DOHH2 (cell line): ENCODE data around the gene GDPD4.

Experiments used
- H3F3A ChIP-seq: fragments of 200-600 bp; sonication (generic), shearing (Covaris generic); 2 replicates; pipeline ENCODE4 v1.6.0; 2016; ENCODE audit warnings: antibody characterized with exemption, mild to moderate bottlenecking; ENCODE audit not compliant: control insufficient read depth, insufficient read depth
- H3K27ac ChIP-seq: fragments of 200-600 bp; sonication (generic); 2 replicates; pipeline ENCODE4 v1.5.1; 2014; ENCODE audit warnings: low read depth, mild to moderate bottlenecking, low read length, moderate library complexity
- H3K27me3 ChIP-seq: fragments of 200-600 bp; sonication (generic); 2 replicates; pipeline ENCODE4 v1.6.1; 2014; ENCODE audit warnings: mild to moderate bottlenecking, low read length, mixed read lengths; ENCODE audit not compliant: control insufficient read depth
- H3K36me3 ChIP-seq: fragments of 200-600 bp; sonication (generic); 2 replicates; pipeline ENCODE4 v1.6.1; 2014; ENCODE audit warnings: mild to moderate bottlenecking, low read length, moderate library complexity, mixed read lengths; ENCODE audit not compliant: control insufficient read depth
- H3K4me1 ChIP-seq: fragments of 200-600 bp; sonication (generic); 2 replicates; pipeline ENCODE4 v1.6.1; 2014; ENCODE audit warnings: mild to moderate bottlenecking, low read length, mixed read lengths; ENCODE audit not compliant: control insufficient read depth
- H3K4me2 ChIP-seq: fragments of 200-600 bp; sonication (generic); 2 replicates; pipeline ENCODE4 v1.6.0; 2014; ENCODE audit warnings: mild to moderate bottlenecking, low read length, moderate library complexity
- H3K4me3 ChIP-seq: fragments of 200-600 bp; sonication (generic); 2 replicates; pipeline ENCODE4 v1.5.1; 2014; ENCODE audit warnings: mild to moderate bottlenecking, low read length, mixed read lengths
- H3K79me2 ChIP-seq: fragments of 200-600 bp; sonication (generic); 2 replicates; pipeline ENCODE4 v1.6.1; 2014; ENCODE audit warnings: mild to moderate bottlenecking, low read length, mixed read lengths; ENCODE audit not compliant: control insufficient read depth
- H3K9me2 ChIP-seq: fragments of 200-600 bp; sonication (generic); replicated peaks from 2 replicates; pipeline ENCODE4 v1.6.1; 2014; ENCODE audit warnings: mild to moderate bottlenecking, low read length, mixed read lengths; ENCODE audit not compliant: control insufficient read depth
- H3K9me3 ChIP-seq: fragments of 200-600 bp; sonication (generic); 2 replicates; pipeline ENCODE4 v1.6.1; 2014; ENCODE audit warnings: antibody characterized with exemption, low read length, mixed read lengths; ENCODE audit not compliant: control insufficient read depth, insufficient read depth
- H4K20me1 ChIP-seq: fragments of 200-600 bp; sonication (generic); 2 replicates; pipeline ENCODE4 v1.6.0; 2014; ENCODE audit warnings: low read depth, mild to moderate bottlenecking, antibody characterized with exemption, low read length, moderate library complexity; ENCODE audit not compliant: control insufficient read depth, insufficient read depth
- EZH2phosphoT487 ChIP-seq: fragments of 200-600 bp; sonication (generic); IDR thresholded peaks from 2 replicates; pipeline ENCODE4 v1.6.1; 2017; ENCODE audit warnings: borderline replicate concordance, mild to moderate bottlenecking, antibody characterized with exemption, low read length, moderate library complexity, mixed read lengths
- TF ChIP-seq, protein P1 (sequence below): fragments of 200-600 bp; sonication (generic); IDR thresholded peaks from one replicate; pipeline ENCODE4 v1.5.1; 2014; ENCODE audit warnings: antibody characterized with exemption, mild to moderate bottlenecking, low read depth, low read length; ENCODE audit not compliant: poor library complexity, severe bottlenecking

Gene GDPD4

DNA sequence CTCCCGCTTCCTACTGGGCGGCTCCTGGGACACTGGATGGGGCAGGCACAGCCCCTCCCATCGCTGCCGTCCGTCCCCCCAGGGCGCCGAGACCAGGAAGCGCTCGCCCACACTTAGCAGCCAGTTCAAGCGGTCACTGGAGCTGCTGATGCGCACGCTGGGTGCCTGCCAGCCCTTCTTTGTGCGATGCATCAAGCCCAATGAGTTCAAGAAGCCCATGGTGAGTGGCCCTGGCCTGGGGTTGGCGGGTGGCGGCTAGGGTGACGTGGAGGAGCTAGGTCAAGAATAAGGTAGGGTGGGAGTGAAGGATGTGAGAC is 128.9 kb downstream of the GDPD4 start:
- Histone ChIP-seq H3K9me3 (no peaks in the 10 kb centered on the region), H3K27me3 (no peaks in the 10 kb centered on the region), H3F3A (no peaks in the 10 kb centered on the region), H3K27ac (no peak overlapping the region), H3K9me2 (no peaks in the 10 kb centered on the region), H3K4me1 (peaks cover 10% of the 10 kb centered on the region), H3K4me2 (no peak overlapping the region), H3K79me2 (no peaks in the 10 kb centered on the region), H3K36me3 (no peaks in the 10 kb centered on the region), H4K20me1 (no peaks in the 10 kb centered on the region), H3K4me3 (no peak overlapping the region)
- no peak for TF ChIP-seq EZH2phosphoT487
- TF ChIP-seq, protein P1, sequence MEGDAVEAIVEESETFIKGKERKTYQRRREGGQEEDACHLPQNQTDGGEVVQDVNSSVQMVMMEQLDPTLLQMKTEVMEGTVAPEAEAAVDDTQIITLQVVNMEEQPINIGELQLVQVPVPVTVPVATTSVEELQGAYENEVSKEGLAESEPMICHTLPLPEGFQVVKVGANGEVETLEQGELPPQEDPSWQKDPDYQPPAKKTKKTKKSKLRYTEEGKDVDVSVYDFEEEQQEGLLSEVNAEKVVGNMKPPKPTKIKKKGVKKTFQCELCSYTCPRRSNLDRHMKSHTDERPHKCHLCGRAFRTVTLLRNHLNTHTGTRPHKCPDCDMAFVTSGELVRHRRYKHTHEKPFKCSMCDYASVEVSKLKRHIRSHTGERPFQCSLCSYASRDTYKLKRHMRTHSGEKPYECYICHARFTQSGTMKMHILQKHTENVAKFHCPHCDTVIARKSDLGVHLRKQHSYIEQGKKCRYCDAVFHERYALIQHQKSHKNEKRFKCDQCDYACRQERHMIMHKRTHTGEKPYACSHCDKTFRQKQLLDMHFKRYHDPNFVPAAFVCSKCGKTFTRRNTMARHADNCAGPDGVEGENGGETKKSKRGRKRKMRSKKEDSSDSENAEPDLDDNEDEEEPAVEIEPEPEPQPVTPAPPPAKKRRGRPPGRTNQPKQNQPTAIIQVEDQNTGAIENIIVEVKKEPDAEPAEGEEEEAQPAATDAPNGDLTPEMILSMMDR = no peak

DNA sequence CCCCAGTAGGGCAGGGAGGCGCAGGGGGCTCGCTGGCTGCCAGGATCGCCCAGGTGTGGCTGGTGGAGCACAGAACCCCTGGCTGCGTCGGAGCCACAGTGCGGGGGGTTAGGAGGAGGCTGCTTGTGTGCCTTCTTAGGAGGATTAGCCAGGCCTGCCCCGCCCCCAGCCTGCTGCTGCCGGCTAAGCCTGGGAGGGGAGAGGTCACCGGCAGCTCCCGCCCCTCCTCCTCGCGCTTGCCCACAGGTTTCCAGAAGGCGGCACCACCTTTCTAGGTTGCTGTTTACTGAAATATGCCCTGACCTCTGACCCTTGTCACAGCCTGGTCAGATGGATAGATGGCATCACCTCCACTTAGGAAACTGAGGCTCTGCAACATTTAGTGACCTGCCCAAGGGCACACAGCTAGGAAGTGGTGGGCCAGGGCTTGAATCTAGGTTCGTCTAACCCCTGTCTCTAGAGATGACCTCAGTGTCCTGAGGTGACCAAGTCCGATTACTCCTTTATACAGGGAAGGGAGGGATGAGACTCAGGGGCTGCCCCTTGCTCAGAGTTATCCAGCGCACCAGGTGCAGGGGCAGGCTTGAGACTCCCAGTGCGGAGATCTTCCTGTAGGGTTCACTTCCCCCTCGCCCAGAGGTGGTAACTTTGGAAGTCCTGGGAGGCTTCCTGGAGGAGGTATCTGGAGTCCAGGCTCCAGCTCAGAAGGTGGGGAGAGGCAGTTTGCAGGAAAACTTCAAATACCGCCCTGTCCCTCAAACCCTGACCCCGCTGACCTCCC is 129.4 kb downstream of the GDPD4 start:
- Histone ChIP-seq H4K20me1 (no peaks in the 10 kb centered on the region), H3K9me2 (no peaks in the 10 kb centered on the region), H3K27me3 (no peaks in the 10 kb centered on the region), H3K79me2 (no peaks in the 10 kb centered on the region), H3K9me3 (no peaks in the 10 kb centered on the region), H3K27ac (no peak overlapping the region), H3K4me3 (no peak overlapping the region), H3K4me2 (no peak overlapping the region), H3K36me3 (no peaks in the 10 kb centered on the region), H3K4me1 (peaks cover 10% of the 10 kb centered on the region), H3F3A (no peaks in the 10 kb centered on the region)
- TF ChIP-seq, protein P1 = no peak

DNA sequence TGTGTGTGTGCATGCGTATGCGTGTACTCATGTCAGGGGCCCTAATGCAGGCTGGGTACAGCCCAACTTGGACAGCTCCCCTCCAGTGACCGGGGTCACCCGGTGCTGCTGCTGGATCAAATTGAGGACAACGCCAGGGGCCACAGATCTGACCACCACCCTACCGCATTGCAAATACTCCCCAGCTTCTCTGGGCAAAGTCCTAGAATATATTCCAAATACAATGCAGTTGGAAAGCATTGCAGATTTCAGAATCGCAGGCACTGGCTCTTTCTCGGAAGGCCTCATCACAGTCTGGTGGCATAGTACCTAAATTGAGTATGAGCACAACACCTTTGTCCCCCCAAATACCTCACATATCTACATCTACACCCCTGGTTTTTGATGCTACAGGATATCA is 130.2 kb downstream of the GDPD4 start:
- Histone ChIP-seq H3K79me2 (no peaks in the 10 kb centered on the region), H3K36me3 (no peaks in the 10 kb centered on the region), H3K9me2 (no peaks in the 10 kb centered on the region), H3F3A (no peaks in the 10 kb centered on the region), H3K4me3 (no peak overlapping the region), H3K9me3 (no peaks in the 10 kb centered on the region), H3K27ac (no peak overlapping the region), H4K20me1 (no peaks in the 10 kb centered on the region), H3K27me3 (no peaks in the 10 kb centered on the region), H3K4me1 (peaks cover 9% of the 10 kb centered on the region), H3K4me2 (no peak overlapping the region)
- TF ChIP-seq, protein P1 = no peak
- TF ChIP-seq EZH2phosphoT487 = no peak

DNA sequence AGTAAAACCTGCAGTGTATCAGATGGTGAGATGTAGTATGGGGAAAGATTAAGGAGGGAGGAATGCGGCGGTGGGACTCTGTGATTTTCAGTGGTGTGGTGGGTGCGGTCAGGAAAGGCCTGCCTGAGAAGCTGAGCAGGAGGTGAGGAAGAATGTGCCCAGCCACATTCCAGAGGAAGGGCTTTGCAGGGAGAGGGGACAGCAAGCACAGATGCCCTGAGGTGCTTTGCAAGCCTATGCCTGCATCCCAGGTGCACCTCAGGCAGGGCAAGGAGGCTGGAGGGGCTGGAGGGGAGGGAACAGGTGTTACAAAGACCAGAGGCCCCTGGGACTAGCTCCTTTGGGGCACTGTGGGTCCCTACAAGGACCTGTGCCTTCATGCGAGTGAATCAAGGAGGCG is 131.4 kb downstream of the GDPD4 start:
- Histone ChIP-seq H3K9me3 (no peaks in the 10 kb centered on the region), H3F3A (no peaks in the 10 kb centered on the region), H3K4me2 (no peak overlapping the region), H4K20me1 (no peaks in the 10 kb centered on the region), H3K4me3 (no peak overlapping the region), H3K4me1 (no peaks in the 10 kb centered on the region), H3K9me2 (no peaks in the 10 kb centered on the region), H3K27ac (no peak overlapping the region), H3K36me3 (no peaks in the 10 kb centered on the region), H3K27me3 (no peaks in the 10 kb centered on the region), H3K79me2 (no peaks in the 10 kb centered on the region)
- TF ChIP-seq, protein P1 = no peak
- no peak for TF ChIP-seq EZH2phosphoT487
